HepG2 (cell line): ENCODE data around the gene PGGT1B.

ENCODE experiments used
- HES4 ChIP-seq: sonication (generic); formaldehyde crosslinking; IDR thresholded peaks from 2 replicates; pipeline ENCODE4 v1.9.0; 2021; ENCODE audit warnings: mild to moderate bottlenecking, missing genetic modification reagents, borderline replicate concordance
- ZFX ChIP-seq: sonication (generic); formaldehyde crosslinking; IDR thresholded peaks from 2 replicates; pipeline ENCODE4 v1.4.0; 2020; ENCODE audit warnings: mild to moderate bottlenecking, low read depth, missing genetic modification reagents, moderate library complexity
- TF ChIP-seq, protein P1 (sequence below): sonication (generic); formaldehyde crosslinking; IDR thresholded peaks from 2 replicates; pipeline ENCODE4 v1.4.0; 2020; ENCODE audit warnings: missing genetic modification reagents, borderline replicate concordance

DNA sequence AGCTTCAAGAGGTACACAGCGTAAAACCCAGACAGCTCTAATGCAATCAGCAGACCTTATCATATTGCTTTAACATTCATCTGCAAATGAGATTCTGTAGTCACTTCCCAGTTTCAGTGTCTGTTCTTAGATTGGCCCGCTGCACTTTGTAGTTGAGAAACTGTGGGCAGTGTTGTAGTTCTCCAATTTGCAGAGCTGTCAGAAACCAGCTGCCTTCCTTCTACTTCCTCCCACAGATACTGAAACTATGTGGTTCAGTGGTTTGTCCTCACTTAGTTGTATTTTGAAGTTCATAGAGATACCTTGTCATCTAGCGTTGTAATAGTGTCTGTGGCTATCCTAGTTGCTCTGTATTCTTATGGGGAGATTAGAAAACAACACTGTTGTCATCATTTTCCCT is 53.4 kb downstream of the PGGT1B start:
- no peak for TF ChIP-seq ZFX (CRISPR knock-in tag)
- TF ChIP-seq HES4 (CRISPR knock-in tag): no peak
- TF ChIP-seq, protein P1, sequence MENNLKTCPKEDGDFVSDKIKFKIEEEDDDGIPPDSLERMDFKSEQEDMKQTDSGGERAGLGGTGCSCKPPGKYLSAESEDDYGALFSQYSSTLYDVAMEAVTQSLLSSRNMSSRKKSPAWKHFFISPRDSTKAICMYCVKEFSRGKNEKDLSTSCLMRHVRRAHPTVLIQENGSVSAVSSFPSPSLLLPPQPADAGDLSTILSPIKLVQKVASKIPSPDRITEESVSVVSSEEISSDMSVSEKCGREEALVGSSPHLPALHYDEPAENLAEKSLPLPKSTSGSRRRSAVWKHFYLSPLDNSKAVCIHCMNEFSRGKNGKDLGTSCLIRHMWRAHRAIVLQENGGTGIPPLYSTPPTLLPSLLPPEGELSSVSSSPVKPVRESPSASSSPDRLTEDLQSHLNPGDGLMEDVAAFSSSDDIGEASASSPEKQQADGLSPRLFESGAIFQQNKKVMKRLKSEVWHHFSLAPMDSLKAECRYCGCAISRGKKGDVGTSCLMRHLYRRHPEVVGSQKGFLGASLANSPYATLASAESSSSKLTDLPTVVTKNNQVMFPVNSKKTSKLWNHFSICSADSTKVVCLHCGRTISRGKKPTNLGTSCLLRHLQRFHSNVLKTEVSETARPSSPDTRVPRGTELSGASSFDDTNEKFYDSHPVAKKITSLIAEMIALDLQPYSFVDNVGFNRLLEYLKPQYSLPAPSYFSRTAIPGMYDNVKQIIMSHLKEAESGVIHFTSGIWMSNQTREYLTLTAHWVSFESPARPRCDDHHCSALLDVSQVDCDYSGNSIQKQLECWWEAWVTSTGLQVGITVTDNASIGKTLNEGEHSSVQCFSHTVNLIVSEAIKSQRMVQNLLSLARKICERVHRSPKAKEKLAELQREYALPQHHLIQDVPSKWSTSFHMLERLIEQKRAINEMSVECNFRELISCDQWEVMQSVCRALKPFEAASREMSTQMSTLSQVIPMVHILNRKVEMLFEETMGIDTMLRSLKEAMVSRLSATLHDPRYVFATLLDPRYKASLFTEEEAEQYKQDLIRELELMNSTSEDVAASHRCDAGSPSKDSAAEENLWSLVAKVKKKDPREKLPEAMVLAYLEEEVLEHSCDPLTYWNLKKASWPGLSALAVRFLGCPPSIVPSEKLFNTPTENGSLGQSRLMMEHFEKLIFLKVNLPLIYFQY (CRISPR knock-in tag): no peak
